ENCODE data around the gene GSX2. TPM values are rescaled to one million over a fixed set of nuclear protein-coding genes. Genes with fewer than 3 reads are reported as not detected.

The GSX2 gene
- total RNA-seq, 1 donor from 2014 or later: not detected

GRCh38 chr4:54074381-54074780 lies 25.6 kb upstream of the GSX2 start:
- no peaks in the 10 kb centered on the region for H3K27me3 Mint-ChIP-seq (ENCODE audit: unreplicated experiment)
- H3K27ac Mint-ChIP-seq (ENCODE audit: unreplicated experiment): no peak overlapping the region
- H3K9me3 Mint-ChIP-seq (ENCODE audit: unreplicated experiment): peaks cover 3% of the 10 kb centered on the region
- no peaks in the 10 kb centered on the region for H3K4me1 Mint-ChIP-seq (ENCODE audit: low read depth, unreplicated experiment)
- H3K4me3 Mint-ChIP-seq (ENCODE audit: unreplicated experiment): no peak overlapping the region
- DNase-seq: no peak
- no peak for TF ChIP-seq CTCF (IDR thresholded peaks at IDR 0.05; ENCODE audit: partially characterized antibody, unreplicated experiment)
- no peaks in the 10 kb centered on the region for H3K36me3 Mint-ChIP-seq (ENCODE audit: unreplicated experiment)

DNA sequence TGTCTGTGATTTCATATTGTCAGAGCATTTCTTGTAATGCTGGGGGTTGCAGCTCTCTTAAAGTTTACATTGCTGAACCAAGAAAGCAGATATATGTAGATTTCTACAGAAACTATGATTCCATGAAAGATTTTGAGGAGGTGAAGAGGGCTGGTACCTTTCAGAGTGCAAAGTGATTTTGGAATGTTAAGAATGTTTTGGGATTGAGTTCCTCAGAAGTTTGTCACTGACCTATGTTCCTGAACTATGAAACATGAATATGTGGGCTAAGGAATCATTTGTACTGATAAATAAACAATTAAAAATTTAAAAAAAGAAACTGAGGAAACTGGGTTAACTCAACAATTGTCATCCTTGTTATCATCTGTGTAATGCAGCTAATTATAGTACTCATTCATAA lies 23.3 kb upstream of the GSX2 start:
- H3K4me1 Mint-ChIP-seq (ENCODE audit: low read depth, unreplicated experiment): no peaks in the 10 kb centered on the region
- H3K36me3 Mint-ChIP-seq (ENCODE audit: unreplicated experiment): no peaks in the 10 kb centered on the region
- no peak overlapping the region for H3K4me3 Mint-ChIP-seq (ENCODE audit: unreplicated experiment)
- TF ChIP-seq CTCF (IDR thresholded peaks at IDR 0.05; ENCODE audit: partially characterized antibody, unreplicated experiment): no peak
- no peak overlapping the region for H3K27ac Mint-ChIP-seq (ENCODE audit: unreplicated experiment)
- peaks cover 3% of the 10 kb centered on the region for H3K27me3 Mint-ChIP-seq (ENCODE audit: unreplicated experiment)
- no peaks in the 10 kb centered on the region for H3K9me3 Mint-ChIP-seq (ENCODE audit: unreplicated experiment)
- DNase-seq: no peak

- Mint-ChIP-seq H3K4me3 (ENCODE audit: unreplicated experiment) (no peak overlapping the region), H3K4me1 (ENCODE audit: low read depth, unreplicated experiment) (no peaks in the 10 kb centered on the region), H3K9me3 (ENCODE audit: unreplicated experiment) (no peaks in the 10 kb centered on the region), H3K27ac (ENCODE audit: unreplicated experiment) (no peak overlapping the region), H3K36me3 (ENCODE audit: unreplicated experiment) (no peaks in the 10 kb centered on the region), H3K27me3 (ENCODE audit: unreplicated experiment) (peaks cover 3% of the 10 kb centered on the region)
- TF ChIP-seq CTCF (IDR thresholded peaks at IDR 0.05; ENCODE audit: partially characterized antibody, unreplicated experiment): no peak
- DNase-seq: no peak
Observed at GRCh38 chr4:54077812-54078211, 22.2 kb upstream of the GSX2 start.

DNA sequence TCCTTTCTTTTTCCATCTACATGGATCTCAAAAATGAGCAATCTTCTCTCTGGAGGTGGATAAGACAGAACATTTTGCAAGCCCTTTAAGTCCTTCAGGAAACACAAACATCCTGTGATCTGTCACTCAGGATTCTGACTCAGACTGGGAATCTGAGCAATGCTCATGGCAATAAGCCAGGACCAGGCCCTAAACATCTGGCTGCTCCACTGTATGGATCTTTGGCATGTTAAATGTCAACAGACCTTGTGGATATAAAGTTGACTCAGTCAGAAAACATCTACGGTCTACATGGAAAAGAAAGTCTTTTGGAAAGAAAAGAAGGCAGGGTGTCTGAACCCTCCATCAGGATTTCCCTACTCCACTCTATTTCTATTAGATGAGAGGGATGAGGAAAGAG lies 17.8 kb upstream of the GSX2 start:
- H3K27ac Mint-ChIP-seq (ENCODE audit: unreplicated experiment): no peak overlapping the region
- H3K27me3 Mint-ChIP-seq (ENCODE audit: unreplicated experiment): peaks cover 3% of the 10 kb centered on the region
- H3K4me1 Mint-ChIP-seq (ENCODE audit: low read depth, unreplicated experiment): no peaks in the 10 kb centered on the region
- no peaks in the 10 kb centered on the region for H3K36me3 Mint-ChIP-seq (ENCODE audit: unreplicated experiment)
- H3K4me3 Mint-ChIP-seq (ENCODE audit: unreplicated experiment): no peak overlapping the region
- TF ChIP-seq CTCF (IDR thresholded peaks at IDR 0.05; ENCODE audit: partially characterized antibody, unreplicated experiment): no peak
- no peaks in the 10 kb centered on the region for H3K9me3 Mint-ChIP-seq (ENCODE audit: unreplicated experiment)
- no peak for DNase-seq

- Mint-ChIP-seq H3K9me3 (ENCODE audit: unreplicated experiment) (no peaks in the 10 kb centered on the region), H3K36me3 (ENCODE audit: unreplicated experiment) (peaks cover under 1% of the 10 kb centered on the region), H3K4me1 (ENCODE audit: low read depth, unreplicated experiment) (no peaks in the 10 kb centered on the region), H3K4me3 (ENCODE audit: unreplicated experiment) (no peak overlapping the region), H3K27ac (ENCODE audit: unreplicated experiment) (no peak overlapping the region), H3K27me3 (ENCODE audit: unreplicated experiment) (peaks cover 4% of the 10 kb centered on the region)
- no peak for TF ChIP-seq CTCF (IDR thresholded peaks at IDR 0.05; ENCODE audit: partially characterized antibody, unreplicated experiment)
- DNase-seq: no peak
Observed at GRCh38 chr4:54085284-54085683, 14.7 kb upstream of the GSX2 start.

All from glutamatergic neuron (in vitro differentiated cells).